Spinal cord (tissue), 10 donors: Measurements from ENCODE around the gene NEDD4L. TPM values are rescaled to one million over a fixed set of nuclear protein-coding genes. Genes with fewer than 3 reads are reported as not detected.

Experiments
- DNase-seq, 6 donors: peaks; one replicate each; pipeline versions ENCODE4 v3.0.0 to v3.0.0-alpha.2; 2013 to 2015; ENCODE audit warnings: low spot score in 6 of 6, low read depth in 4 of 6
- H3K27ac ChIP-seq: one replicate; pipeline ENCODE4 v1.5.1; 2013; ENCODE audit warnings: low read depth, low read length, control low read depth
- H3K27me3 ChIP-seq: one replicate; pipeline ENCODE4 v1.6.1; 2013; ENCODE audit warnings: low read length; ENCODE audit not compliant: control insufficient read depth, insufficient read depth
- H3K36me3 ChIP-seq: one replicate; pipeline ENCODE4 v1.6.1; 2013; ENCODE audit warnings: low read length; ENCODE audit not compliant: control insufficient read depth, insufficient read depth
- H3K4me1 ChIP-seq: one replicate; pipeline ENCODE4 v1.6.1; 2013; ENCODE audit warnings: low read length; ENCODE audit not compliant: control insufficient read depth, insufficient read depth
- H3K4me3 ChIP-seq: one replicate; pipeline ENCODE4 v1.5.1; 2013; ENCODE audit warnings: low read depth, low read length, control low read depth
- H3K9me3 ChIP-seq: one replicate; pipeline ENCODE4 v1.6.1; 2013; ENCODE audit warnings: low read length; ENCODE audit not compliant: control insufficient read depth, insufficient read depth
- WGBS: methylation state at CpG from one replicate; pipeline ENCODE4 v1.1.5; 2013; ENCODE audit warnings: missing lambda C conversion rate; ENCODE audit not compliant: insufficient coverage; 5-methylcytosine and 5-hydroxymethylcytosine counted together
- polyA plus RNA-seq, 2 donors: library from polyadenylated mRNA; unstranded; fragments of 120-200 nt; gene quantifications; one replicate each; pipeline ENCODE4 v1.2.1, GENCODE V29; 2013; ENCODE audit not compliant: insufficient read length in 2 of 2
- total RNA-seq, 2 donors: library from RNA; depleted of rRNA in 1 of 2; stranded (reverse); fragments of 120-200 nt in 1 of 2; fragments of >200 nt in 1 of 2; gene quantifications; one replicate each; pipeline versions ENCODE4 v1.2.3 to v1.2.4, GENCODE V29; 2013 to 2014
- donor health status: healthy.

NEDD4L gene
- total and polyA plus RNA-seq, 4 donors = 33.8 to 51.7 (median 49.7) TPM

DNA sequence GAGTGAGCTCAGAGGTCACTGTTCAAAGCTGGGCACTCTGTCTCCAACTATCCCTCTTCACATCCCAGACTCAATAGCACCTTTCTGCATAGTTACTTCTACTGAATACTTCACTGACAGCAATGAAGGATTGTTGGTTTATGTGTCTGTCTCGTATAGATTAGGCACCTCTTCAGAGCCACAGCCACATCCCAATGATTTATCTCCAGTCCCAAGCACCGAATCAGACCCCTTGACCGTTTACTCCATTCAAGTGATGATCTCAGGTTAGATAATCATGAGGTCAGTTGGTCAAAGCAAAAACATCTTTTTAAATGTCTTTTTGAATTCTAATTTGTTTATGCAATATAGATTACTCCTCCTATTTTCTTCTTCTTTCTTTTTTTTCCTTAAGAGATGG lies 14.7 kb downstream of the NEDD4L start:
- Histone ChIP-seq H3K27me3 (no peaks in the 10 kb centered on the region), H3K9me3 (no peaks in the 10 kb centered on the region), H3K4me1 (peaks cover 7% of the 10 kb centered on the region), H3K4me3 (no peak overlapping the region), H3K27ac (no peak overlapping the region), H3K36me3 (no peaks in the 10 kb centered on the region)
- no CpG with 5 or more reads among the region's 3 CpGs for WGBS
- no peak for DNase-seq

DNA sequence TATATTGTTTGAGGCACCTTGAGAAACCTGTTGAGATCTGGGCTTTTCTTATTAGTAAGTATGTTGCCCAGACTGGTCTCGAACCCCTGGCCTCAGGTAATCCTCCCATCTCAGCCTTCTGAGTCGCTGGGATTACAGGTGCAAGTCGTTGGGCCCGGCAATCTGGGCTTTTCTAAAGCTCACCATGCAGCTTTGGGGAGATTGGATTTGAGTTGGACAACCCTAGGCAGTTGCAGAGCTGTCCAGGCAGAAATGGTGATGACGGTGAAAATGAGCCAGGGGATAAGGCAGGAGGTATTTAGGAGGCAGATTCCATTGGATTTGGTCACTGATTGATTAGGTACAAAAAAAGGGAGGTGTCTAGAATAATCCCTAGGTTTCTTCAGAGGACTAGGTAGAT lies 16.2 kb downstream of the NEDD4L start:
- Histone ChIP-seq H3K4me1 (peaks cover 7% of the 10 kb centered on the region), H3K36me3 (no peaks in the 10 kb centered on the region), H3K27me3 (no peaks in the 10 kb centered on the region), H3K27ac (no peak overlapping the region), H3K9me3 (no peaks in the 10 kb centered on the region), H3K4me3 (no peak overlapping the region)
- 48% methylated on average over 3 of the region's 5 CpGs for WGBS
- DNase-seq = no peak

DNA sequence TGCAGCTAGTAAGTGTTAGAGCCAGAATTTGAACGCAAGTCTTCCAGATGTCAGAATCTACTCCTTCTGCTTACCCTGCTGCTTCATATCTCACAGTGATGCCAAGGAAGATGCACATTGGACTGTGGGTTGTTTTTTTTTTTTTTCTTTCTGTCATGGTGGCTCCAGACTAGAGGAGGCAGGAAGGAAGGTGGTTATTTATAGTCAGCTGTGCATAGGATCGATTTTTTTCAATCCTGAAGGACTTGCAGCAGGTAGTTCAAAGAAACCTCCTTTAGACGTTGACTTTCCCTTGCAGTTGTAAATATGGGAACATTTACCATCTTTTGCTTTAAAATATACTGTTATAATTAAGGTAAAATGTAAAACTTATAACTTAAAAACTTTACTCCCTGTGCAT lies 17.3 kb downstream of the NEDD4L start:
- no peak overlapping the region for H3K4me3 ChIP-seq
- WGBS = 100% methylated on average over 1 of the region's 3 CpGs

DNA sequence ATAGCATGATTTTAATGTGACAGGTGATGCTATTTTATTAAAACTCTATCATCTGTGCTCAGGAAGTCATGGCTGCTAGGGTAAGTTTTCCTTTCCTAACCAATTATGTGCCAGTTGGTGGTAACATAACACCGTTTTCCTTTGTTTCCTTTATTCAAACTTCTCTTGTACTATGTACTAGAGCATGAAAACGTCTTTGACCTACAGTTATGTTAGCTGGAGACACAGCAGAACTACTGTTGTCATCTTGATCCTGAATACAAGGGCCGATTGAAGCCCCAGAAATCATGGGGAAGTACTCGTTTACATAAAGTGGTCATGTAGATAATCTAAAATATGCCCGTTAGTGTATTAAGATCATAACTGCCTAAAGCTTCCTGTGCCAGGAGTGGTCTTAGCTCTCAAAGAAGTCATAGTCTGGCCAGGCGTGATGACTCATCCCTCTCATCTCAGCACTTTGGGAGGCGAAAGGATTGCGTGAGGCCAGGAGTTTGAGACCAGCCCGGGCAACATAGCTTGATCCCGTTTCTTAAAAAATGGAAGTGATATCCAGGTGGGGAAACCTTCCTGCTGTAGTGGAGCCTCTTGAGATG lies 20.5 kb downstream of the NEDD4L start:
- Histone ChIP-seq H3K27me3 (no peaks in the 10 kb centered on the region), H3K27ac (no peak overlapping the region), H3K36me3 (no peaks in the 10 kb centered on the region), H3K9me3 (no peaks in the 10 kb centered on the region), H3K4me1 (no peaks in the 10 kb centered on the region), H3K4me3 (no peak overlapping the region)
- WGBS = 78% methylated on average over 4 of the region's 10 CpGs
- DNase-seq = no peak

More for the DNA sequence above, 17.3 kb downstream of the NEDD4L start:
- H3K27ac ChIP-seq = no peak overlapping the region
- no peaks in the 10 kb centered on the region for H3K27me3 ChIP-seq
- no peak for DNase-seq
- no peaks in the 10 kb centered on the region for H3K9me3 ChIP-seq
- peaks cover 7% of the 10 kb centered on the region for H3K4me1 ChIP-seq
- no peaks in the 10 kb centered on the region for H3K36me3 ChIP-seq

DNA sequence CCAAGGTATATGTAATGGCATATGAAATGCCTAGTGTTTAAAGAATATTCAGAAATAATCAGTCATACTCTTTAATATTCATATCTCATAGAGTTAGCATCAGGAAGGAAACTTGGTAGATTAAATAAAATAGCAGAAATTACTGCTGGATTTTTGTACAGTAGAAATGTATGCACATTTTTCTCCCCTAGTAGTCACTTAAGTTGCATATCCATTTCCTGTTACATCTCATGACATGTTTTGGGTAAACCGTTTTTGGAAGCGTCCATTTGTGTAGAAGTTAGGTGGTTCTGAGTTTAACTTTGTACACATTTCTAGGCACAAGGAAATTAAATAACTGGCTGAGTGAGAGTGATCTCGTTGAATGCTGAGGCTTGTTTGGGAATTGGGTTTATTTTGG lies 21.9 kb downstream of the NEDD4L start:
- DNase-seq = no peak
- WGBS = 100% methylated on average over 2 of the region's 3 CpGs
- no peak overlapping the region for H3K4me3 ChIP-seq
- no peaks in the 10 kb centered on the region for H3K4me1 ChIP-seq
- no peaks in the 10 kb centered on the region for H3K9me3 ChIP-seq
- no peaks in the 10 kb centered on the region for H3K27me3 ChIP-seq
- no peak overlapping the region for H3K27ac ChIP-seq
- no peaks in the 10 kb centered on the region for H3K36me3 ChIP-seq

DNA sequence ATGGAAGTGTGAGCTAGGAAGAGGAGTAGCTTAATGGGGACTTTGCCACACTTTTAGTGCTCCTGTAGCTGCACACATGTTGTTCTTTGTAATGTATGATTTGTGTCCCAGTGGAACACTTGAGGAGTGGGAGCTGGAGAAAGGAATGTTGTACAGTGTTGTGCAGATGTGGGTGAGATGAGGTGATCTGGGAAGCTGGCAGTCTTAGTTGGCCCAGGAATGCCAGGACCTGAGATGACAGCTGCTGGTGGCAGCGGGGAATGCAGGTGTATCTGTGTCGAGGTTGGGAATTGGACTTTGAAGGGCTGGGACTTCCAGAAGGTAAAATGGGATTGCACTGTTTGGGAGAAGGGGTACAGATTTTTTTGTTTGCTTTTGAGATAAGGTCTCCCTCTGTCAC lies 23.6 kb downstream of the NEDD4L start:
- no peaks in the 10 kb centered on the region for H3K36me3 ChIP-seq
- H3K4me1 ChIP-seq = no peaks in the 10 kb centered on the region
- no peak overlapping the region for H3K27ac ChIP-seq
- DNase-seq = no peak
- 100% methylated on average over 2 of the region's 2 CpGs for WGBS
- no peaks in the 10 kb centered on the region for H3K9me3 ChIP-seq
- H3K27me3 ChIP-seq = no peaks in the 10 kb centered on the region
- no peak overlapping the region for H3K4me3 ChIP-seq

DNA sequence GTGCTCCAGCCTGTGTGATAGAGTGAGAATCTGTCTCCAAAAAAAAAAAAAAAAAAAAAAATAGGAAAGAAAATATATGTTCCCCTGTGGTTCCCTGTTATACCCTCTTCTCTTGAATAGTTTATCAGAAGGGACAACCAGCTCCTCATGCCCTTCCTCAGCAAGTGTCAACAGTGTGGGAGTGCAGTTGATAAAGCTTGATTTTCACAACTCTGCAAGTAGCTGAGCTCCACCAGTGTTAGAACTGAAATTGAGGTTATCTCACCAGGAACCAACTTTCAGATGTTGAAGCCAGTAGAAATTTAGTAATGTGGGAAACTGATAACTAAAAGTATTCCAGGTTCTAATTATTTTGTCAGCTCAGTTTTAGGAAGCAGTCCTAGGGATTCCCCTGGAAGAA lies 25.1 kb downstream of the NEDD4L start:
- H3K36me3 ChIP-seq = no peaks in the 10 kb centered on the region
- peaks cover 4% of the 10 kb centered on the region for H3K9me3 ChIP-seq
- no peak for DNase-seq
- H3K27ac ChIP-seq = no peak overlapping the region
- H3K4me1 ChIP-seq = no peaks in the 10 kb centered on the region
- no peaks in the 10 kb centered on the region for H3K27me3 ChIP-seq
- H3K4me3 ChIP-seq = no peak overlapping the region

DNA sequence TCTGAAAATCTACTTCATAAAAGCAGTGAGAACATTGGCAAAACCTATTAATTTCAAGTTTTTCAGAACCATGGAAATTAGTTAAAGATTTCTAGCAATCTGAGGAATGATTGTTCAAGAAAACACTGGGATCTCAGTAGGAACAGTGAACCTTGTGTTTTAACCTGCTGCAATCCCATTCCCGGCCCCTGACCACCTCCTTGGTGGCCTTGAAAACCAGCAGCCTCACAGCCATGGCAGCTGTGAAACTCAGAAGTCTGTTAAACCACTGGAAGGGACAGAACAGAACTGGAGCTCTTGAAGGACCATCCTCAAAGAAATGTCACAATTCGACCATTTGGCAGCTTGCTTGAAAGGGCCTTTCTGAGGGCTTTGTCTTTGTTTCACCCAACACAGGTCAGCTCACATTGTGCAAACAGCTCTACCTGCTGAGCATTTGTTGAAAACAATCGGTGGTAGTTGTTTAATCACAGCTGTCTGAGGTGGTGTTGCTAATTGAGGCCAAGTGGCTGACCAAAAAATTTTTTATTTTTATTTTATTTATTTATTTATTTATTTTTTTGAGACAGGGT lies 25.8 kb downstream of the NEDD4L start:
- no peak for DNase-seq
- no peaks in the 10 kb centered on the region for H3K4me1 ChIP-seq
- peaks cover 4% of the 10 kb centered on the region for H3K9me3 ChIP-seq
- no peak overlapping the region for H3K4me3 ChIP-seq
- 46% methylated on average over 2 of the region's 3 CpGs for WGBS
- no peaks in the 10 kb centered on the region for H3K36me3 ChIP-seq
- H3K27me3 ChIP-seq = no peaks in the 10 kb centered on the region
- H3K27ac ChIP-seq = no peak overlapping the region

DNA sequence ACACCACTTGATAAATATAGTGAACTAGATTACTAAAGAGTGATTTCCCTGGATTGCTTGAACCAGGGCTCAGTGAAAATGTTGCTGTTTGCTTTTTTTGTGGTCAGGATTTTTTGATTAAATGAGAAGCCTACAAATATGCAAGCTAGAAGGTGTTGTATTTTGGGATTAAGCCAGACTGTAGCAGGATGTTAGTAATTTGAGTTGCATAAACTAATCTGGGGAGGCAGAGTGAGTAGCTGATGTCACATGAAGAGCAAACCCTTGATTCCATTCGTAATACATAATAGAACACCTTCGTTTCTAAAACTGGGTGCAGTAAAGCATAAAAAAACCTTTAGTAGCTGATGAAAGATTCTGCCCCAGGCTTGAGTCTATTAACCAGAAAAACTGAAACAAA lies 32.0 kb downstream of the NEDD4L start:
- Histone ChIP-seq H3K4me3 (no peak overlapping the region), H3K4me1 (no peaks in the 10 kb centered on the region), H3K36me3 (no peaks in the 10 kb centered on the region), H3K9me3 (peaks cover 4% of the 10 kb centered on the region), H3K27me3 (no peaks in the 10 kb centered on the region), H3K27ac (no peak overlapping the region)
- no CpG with 5 or more reads among the region's 2 CpGs for WGBS
- no peak for DNase-seq

DNA sequence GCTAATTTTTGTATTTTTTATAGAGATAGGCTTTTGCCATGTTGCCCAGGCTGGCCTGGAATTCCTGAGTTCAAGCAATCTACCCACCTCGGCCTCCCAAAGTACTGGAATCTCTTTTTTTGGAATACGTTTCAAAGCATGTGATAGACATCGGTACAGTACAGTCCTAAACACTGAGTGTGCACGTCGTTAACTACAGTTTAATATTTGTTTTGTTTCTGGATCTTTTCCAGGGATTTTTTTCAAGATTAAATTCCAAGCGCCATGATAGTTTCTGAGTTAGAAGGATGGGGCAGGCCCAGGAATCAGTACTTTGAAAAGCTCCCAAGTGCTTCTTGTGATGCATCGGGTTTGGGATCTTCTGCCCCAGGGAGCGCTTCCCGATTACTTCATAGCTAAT lies 33.3 kb downstream of the NEDD4L start:
- WGBS = 90% methylated on average over 2 of the region's 9 CpGs
- Histone ChIP-seq H3K27me3 (no peaks in the 10 kb centered on the region), H3K4me3 (no peak overlapping the region), H3K9me3 (peaks cover 4% of the 10 kb centered on the region), H3K27ac (no peak overlapping the region), H3K4me1 (no peaks in the 10 kb centered on the region), H3K36me3 (no peaks in the 10 kb centered on the region)
- no peak for DNase-seq
